ENCODE measurements around the gene DNAH7. TPM values are rescaled to one million over a fixed set of nuclear protein-coding genes. Genes with fewer than 3 reads are reported as not detected.

The DNAH7 gene
- total RNA-seq, 1 experiment from 2014 or later = 0.98 TPM

DNA sequence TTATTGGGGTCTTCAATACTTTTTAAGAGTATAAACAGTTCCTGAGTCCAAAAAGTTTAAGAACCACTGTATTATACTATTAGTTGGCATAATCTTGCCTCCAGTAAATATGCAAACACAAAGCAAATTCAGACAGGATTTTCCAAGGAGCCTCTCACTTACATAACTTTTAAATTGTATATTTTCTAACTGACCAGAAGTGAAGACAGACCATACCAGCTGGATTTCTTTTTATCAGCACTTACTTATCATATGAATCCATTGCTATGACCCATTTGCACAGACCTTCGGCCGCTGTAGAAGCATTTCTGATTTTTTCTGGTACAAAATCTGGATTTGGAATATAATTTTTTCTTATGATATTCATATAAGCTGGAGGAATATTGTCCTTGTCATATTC lies 211.5 kb downstream of the DNAH7 start:
- POLR2A ChIA-PET = no interaction called here
- no peaks in the 10 kb centered on the region for H3K4me1 Mint-ChIP-seq (ENCODE audit: insufficient read depth, unreplicated experiment)
- no peaks in the 10 kb centered on the region for H3K27me3 Mint-ChIP-seq (ENCODE audit: insufficient read depth, unreplicated experiment)

DNA sequence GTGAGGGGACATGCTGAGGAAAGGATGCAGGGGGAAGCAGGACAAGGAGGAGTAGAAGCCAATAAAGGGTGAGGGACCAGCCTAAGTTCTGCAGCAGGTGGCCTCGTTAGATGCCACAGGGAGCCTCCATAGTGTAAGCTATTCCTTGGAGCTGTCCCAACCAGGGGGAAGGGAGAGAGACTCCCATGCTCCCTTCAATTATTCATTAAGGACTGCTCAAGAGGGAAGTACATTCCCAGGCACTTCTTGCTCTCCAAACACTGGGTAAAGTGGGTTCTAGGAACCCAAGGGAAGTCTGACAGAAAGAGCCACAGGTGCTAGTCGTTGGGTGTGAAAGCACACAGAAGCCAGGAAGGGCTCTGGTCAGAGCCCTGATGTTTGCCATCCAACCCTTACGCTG lies 217.9 kb downstream of the DNAH7 start:
- H3K4me1 Mint-ChIP-seq (ENCODE audit: insufficient read depth, unreplicated experiment) = no peaks in the 10 kb centered on the region
- peaks cover 8% of the 10 kb centered on the region for H3K9me3 Mint-ChIP-seq (ENCODE audit: unreplicated experiment)
- ChIA-PET POLR2A (no interaction called here), CTCF (interaction anchor here (0.6 kb wide), 2 partner anchors 11 to 1311 kb away, joined by 4 to 5 read pairs; no protein-coding TSS in a partner anchor)
- H3K36me3 Mint-ChIP-seq (ENCODE audit: insufficient read depth, unreplicated experiment) = no peaks in the 10 kb centered on the region
- intact Hi-C loops (cut with micrococcal nuclease) = no loop called here
- no peak overlapping the region for H3K4me3 Mint-ChIP-seq (ENCODE audit: unreplicated experiment)
- no TSS peak for BruUV-seq (replicated peaks)
- no peak overlapping the region for H3K27ac Mint-ChIP-seq (ENCODE audit: low read depth, unreplicated experiment)
- TF ChIP-seq, protein P1, sequence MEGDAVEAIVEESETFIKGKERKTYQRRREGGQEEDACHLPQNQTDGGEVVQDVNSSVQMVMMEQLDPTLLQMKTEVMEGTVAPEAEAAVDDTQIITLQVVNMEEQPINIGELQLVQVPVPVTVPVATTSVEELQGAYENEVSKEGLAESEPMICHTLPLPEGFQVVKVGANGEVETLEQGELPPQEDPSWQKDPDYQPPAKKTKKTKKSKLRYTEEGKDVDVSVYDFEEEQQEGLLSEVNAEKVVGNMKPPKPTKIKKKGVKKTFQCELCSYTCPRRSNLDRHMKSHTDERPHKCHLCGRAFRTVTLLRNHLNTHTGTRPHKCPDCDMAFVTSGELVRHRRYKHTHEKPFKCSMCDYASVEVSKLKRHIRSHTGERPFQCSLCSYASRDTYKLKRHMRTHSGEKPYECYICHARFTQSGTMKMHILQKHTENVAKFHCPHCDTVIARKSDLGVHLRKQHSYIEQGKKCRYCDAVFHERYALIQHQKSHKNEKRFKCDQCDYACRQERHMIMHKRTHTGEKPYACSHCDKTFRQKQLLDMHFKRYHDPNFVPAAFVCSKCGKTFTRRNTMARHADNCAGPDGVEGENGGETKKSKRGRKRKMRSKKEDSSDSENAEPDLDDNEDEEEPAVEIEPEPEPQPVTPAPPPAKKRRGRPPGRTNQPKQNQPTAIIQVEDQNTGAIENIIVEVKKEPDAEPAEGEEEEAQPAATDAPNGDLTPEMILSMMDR (IDR thresholded peaks at IDR 0.05; ENCODE audit: unreplicated experiment) = no peak
- no peaks in the 10 kb centered on the region for H3K27me3 Mint-ChIP-seq (ENCODE audit: insufficient read depth, unreplicated experiment)
- DNase-seq (ENCODE audit: unreplicated experiment) = no peak

More for the DNA sequence above, 211.5 kb downstream of the DNAH7 start:
- intact Hi-C loops (cut with micrococcal nuclease) = no loop called here
- BruUV-seq (replicated peaks) = no TSS peak
- no peak for DNase-seq (ENCODE audit: unreplicated experiment)
- H3K36me3 Mint-ChIP-seq (ENCODE audit: insufficient read depth, unreplicated experiment) = no peaks in the 10 kb centered on the region
- CTCF ChIA-PET = interaction anchor here (0.7 to 0.8 kb wide), 3 partner anchors 29 to 597 kb away, joined by 3 read pairs; no protein-coding TSS in a partner anchor
- peaks cover 8% of the 10 kb centered on the region for H3K9me3 Mint-ChIP-seq (ENCODE audit: unreplicated experiment)
- H3K4me3 Mint-ChIP-seq (ENCODE audit: unreplicated experiment) = no peak overlapping the region
- TF ChIP-seq, protein P1 (IDR thresholded peaks at IDR 0.05; ENCODE audit: unreplicated experiment) = no peak
- no peak overlapping the region for H3K27ac Mint-ChIP-seq (ENCODE audit: low read depth, unreplicated experiment)

DNA sequence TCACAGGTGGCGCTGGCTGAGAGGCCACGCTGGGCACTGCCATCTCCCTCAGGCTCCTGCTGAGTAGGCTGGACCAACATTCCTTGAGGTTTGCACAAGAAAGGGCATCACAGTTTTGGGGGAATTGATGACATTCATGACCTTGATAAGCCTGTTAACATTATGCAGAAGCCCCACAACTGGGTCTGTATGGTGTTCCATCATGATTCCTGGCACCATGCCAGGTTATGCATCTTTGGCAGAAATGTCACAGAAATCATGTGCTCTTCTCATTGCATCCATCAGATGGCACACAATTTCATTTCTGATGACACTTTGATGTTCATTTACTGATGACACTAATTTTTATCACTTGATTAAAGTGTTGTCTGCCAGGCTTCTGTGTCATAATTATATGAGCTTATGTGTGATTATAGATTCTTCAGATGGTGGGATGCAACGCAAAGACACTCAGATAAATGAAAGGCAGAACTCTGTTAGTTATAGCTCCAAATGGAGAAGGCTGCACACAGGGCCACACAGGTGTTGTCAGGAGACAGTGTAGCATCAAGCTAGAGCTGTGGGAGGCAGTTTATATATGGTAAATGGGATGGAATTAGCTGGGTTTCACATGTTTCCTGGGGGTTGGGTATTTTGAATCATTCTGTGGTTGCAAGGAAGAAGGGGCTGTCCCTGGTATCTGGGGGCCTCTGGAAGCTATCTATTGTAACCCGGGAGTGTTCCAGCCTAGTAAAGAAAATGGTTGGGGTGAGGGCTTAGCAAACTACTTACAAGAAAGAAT lies 220.3 kb downstream of the DNAH7 start:
- peak; percentile 19 for DNase-seq (ENCODE audit: unreplicated experiment)
- no peaks in the 10 kb centered on the region for H3K27me3 Mint-ChIP-seq (ENCODE audit: insufficient read depth, unreplicated experiment)
- POLR2A ChIA-PET = no interaction called here
- H3K36me3 Mint-ChIP-seq (ENCODE audit: insufficient read depth, unreplicated experiment) = no peaks in the 10 kb centered on the region
- no peaks in the 10 kb centered on the region for H3K4me1 Mint-ChIP-seq (ENCODE audit: insufficient read depth, unreplicated experiment)
- no peak overlapping the region for H3K4me3 Mint-ChIP-seq (ENCODE audit: unreplicated experiment)
- TF ChIP-seq, protein P1 (IDR thresholded peaks at IDR 0.05; ENCODE audit: unreplicated experiment) = no peak
- BruUV-seq (replicated peaks) = no TSS peak
- peaks cover 8% of the 10 kb centered on the region for H3K9me3 Mint-ChIP-seq (ENCODE audit: unreplicated experiment)
- CTCF ChIA-PET = interaction anchor here (0.5 to 1.2 kb wide), 4 partner anchors 9 to 205 kb away, joined by 3 to 4 read pairs (median 3); no protein-coding TSS in a partner anchor
- H3K27ac Mint-ChIP-seq (ENCODE audit: low read depth, unreplicated experiment) = no peak overlapping the region
- intact Hi-C loops (cut with micrococcal nuclease) = no loop called here

DNA sequence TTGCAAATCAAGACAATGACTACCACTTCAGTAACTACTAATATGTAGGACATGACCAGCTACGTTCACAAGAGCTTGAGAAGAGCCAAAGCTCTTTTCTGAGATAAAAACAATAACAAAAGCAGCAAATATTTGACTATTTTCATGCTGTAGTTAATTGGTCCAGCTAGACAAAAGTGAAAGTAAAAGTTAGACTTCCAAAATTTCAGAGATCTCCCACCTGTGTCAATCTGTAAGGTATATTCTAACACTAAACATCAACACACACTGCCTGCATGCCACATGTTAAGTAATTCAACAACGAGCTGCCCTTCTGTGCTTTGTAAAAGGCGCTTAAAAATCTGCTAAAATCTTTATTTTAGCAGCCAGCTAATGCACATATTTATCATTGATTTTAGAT lies 225.7 kb downstream of the DNAH7 start:
- no TSS peak for BruUV-seq (replicated peaks)
- Mint-ChIP-seq H3K4me3 (ENCODE audit: unreplicated experiment) (no peak overlapping the region), H3K9me3 (ENCODE audit: unreplicated experiment) (no peaks in the 10 kb centered on the region), H3K36me3 (ENCODE audit: insufficient read depth, unreplicated experiment) (no peaks in the 10 kb centered on the region), H3K4me1 (ENCODE audit: insufficient read depth, unreplicated experiment) (no peaks in the 10 kb centered on the region), H3K27me3 (ENCODE audit: insufficient read depth, unreplicated experiment) (no peaks in the 10 kb centered on the region), H3K27ac (ENCODE audit: low read depth, unreplicated experiment) (no peak overlapping the region)
- ChIA-PET CTCF (no interaction called here), POLR2A (interaction anchor here (0.9 kb wide), 1 partner anchor 88 kb away, joined by 4 read pairs; no protein-coding TSS in a partner anchor)
- intact Hi-C loops (cut with micrococcal nuclease) = no loop called here
- TF ChIP-seq, protein P1 (IDR thresholded peaks at IDR 0.05; ENCODE audit: unreplicated experiment) = no peak
- DNase-seq (ENCODE audit: unreplicated experiment) = no peak

All from MCF 10A (cell line).